Inferior parietal cortex (tissue), 1 donor: ENCODE data around the gene TRIM5.
"Not testable (repeated sequence)": the region's sequence is repeated elsewhere in the genome, so short reads cannot be mapped to it uniquely, and the experiment has no call there.

ENCODE experiments used
- DNase-seq: peaks from one replicate; pipeline ENCODE4 v3.0.0-alpha.2; 2016; ENCODE audit errors: extremely low spot score

TRIM5 gene, protein sequence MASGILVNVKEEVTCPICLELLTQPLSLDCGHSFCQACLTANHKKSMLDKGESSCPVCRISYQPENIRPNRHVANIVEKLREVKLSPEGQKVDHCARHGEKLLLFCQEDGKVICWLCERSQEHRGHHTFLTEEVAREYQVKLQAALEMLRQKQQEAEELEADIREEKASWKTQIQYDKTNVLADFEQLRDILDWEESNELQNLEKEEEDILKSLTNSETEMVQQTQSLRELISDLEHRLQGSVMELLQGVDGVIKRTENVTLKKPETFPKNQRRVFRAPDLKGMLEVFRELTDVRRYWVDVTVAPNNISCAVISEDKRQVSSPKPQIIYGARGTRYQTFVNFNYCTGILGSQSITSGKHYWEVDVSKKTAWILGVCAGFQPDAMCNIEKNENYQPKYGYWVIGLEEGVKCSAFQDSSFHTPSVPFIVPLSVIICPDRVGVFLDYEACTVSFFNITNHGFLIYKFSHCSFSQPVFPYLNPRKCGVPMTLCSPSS

DNA sequence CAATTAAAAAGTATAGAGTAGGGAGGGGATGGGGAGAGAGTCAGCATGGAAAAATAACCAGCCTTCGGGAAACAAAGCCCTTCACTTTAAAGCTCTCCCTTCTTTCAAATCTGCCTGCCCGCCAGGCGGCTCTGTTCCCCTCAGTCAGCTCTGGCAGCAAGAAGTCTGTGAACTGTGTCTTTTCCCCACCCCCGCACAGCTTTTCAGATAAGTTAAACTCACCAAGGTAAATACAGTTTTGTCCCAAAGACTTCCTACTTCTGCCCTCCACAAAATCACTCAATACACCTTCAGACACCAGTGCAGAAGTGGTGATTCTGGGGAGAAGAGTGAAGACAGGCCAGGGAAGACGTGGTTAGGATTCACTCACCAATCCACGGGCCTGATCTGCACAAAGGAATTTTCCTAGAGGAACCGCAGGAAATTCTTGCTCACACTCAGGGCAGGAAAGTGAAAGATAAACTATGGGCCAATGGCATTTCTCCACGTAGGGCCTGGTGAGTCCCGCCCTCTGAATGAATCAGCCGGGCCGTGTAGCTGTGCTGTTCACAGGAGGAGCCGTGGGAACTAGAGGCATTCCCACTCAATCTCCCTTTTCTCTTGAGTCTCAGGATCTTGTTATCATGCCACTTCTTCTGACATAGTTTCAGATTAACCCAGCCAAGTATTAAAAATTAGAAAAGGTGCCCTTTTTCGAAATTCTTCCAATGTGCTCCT is at the start of gene TRIM5:
TSS of gene TRIM5 (minus strand) at position 429 of the 717 bp plus-strand sequence. CDS start 4,897 bp downstream, outside the sequence.
- DNase-seq: peak; percentile 66

DNA sequence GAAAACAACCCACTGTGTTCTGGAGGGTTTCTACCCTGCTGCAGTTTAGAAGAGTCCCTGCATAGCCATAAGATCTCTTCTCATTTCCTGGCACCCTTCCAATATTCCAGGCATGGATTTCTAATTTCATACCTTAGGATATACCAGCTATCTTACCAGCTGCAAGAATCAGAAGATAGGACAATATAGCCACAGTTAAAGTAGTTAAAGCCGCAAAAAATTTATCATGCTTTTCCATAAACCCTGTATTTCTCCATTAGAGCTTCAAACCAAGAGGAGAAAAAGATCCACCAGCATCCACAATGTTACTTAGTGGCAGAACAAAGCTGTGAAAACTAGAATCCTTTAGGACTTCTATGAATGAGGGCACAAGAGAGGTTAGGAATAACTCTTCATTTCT is 42.8 kb upstream of the TRIM5 start:
- DNase-seq: no peak

DNA sequence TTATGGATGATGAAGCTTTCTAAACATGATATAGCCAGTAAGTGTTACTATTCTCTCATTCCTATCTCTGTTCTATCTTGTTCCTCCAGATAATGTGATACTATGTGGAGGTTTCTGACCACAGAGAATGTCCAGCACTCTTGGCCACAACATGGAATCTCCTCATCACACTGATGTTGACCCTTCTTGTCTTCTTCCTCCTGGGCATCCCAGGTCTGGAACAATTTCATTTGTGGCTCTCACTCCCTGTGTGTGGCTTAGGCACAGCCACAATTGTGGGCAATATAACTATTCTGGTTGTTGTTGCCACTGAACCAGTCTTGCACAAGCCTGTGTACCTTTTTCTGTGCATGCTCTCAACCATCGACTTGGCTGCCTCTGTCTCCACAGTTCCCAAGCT is 41.5 kb upstream of the TRIM5 start:
- no peak for DNase-seq

DNA sequence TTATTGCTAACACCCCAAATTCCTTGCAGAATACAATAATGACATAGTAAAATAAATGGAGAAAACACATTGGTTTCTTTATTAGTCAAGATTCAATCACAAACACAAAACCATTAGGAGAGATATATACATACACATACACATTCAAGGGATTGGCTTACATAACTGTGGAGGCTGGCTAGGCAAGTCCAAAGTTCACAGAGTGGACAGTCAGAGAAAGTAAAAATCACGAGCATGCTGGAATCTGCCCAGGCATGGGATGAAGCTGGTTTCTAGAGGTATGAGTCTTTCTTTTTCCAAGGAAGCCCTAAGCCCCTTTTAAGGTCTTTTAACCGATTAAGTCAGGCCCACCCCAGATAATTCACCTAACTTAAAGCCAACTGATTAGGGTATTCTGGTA is 37.7 kb upstream of the TRIM5 start:
- DNase-seq: no peak

DNA sequence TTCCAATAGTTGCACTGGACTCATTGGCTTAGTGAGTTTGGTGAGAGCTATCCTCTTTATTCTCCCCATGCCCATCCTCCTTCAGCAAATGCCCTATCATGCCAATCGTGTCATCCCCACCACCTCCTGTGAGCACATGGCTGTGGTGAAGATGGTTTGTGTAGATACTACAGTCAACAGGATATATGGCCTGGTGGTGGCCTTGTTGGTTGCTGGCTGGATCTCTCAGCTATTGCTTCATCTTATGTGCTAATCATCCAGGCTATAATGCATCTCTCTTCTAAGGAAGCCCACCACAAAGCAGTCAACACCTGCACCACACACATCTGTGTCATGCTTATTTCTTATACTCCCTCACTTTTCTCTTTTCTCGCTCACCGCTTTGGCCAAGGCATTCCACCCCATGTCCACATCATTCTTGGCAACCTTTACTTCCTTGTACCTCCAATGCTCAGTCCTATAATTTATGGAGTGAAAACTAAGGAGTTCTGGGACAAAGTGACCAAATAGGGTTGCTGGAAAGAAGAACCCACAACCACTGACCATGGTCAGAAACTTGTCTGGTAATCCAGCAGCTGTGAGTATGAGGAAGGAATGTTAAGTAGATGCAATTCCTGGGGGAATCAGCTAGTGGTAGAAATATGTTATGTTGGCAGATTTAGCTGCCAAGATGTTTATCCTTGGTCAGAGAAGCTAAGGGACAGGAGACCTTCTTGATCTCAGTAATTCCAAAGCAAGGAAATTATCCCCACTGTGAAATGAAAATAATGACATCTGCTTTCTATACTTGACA is 35.0 kb upstream of the TRIM5 start:
- DNase-seq: no peak

DNA sequence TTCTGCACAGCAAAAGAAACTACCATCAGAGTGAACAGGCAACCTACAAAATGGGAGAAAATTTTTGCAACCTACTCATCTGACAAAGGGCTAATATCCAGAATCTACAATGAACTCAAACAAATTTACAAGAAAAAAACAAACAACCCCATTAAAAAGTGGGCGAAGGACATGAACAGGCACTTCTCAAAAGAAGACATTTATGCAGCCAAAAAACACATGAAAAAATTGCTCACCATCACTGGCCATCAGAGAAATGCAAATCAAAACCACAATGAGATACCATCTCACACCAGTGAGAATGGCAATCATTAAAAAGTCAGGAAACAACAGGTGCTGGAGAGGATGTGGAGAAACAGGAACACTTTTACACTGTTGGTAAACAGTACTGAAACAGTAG is 31.6 kb upstream of the TRIM5 start:
- DNase-seq: not testable (repeated sequence)

DNA sequence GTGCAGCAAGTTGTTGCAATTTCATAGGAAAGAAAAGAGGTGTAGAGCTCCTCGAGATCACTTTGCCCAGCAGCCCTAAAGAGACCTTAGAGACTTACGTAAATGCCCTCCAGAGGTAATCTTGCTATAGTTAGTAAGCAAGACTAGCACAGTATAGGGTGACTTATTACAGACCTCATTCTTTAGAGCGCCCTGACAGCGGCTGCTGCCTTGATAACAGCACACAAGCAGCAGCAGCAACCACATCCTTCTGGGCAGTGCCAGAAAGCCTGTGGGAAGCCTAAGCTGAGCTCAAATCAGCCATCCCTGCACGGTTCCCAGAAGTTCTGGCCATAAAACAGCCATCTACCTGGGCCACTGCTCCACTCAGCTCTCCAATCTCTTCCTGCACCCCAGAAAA is 28.8 kb upstream of the TRIM5 start:
- DNase-seq: no peak

DNA sequence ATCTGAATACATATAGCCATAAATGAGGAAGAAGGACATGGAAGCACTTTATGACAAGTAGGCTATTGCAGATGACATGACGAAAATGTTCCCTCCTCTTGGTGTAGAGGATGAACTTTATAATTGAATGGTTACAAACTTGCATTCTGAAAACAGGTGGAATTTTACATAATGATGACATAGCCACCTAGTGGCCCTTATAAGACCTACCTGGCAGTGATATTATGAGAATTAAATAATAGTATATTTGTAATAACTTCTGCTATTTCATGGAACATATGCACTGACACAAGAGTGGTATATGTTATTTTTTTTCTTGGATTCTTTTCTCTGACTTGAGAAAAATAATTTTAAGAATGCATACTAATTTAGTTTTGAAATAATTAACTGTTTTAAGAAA is 27.6 kb upstream of the TRIM5 start:
- no peak for DNase-seq

DNA sequence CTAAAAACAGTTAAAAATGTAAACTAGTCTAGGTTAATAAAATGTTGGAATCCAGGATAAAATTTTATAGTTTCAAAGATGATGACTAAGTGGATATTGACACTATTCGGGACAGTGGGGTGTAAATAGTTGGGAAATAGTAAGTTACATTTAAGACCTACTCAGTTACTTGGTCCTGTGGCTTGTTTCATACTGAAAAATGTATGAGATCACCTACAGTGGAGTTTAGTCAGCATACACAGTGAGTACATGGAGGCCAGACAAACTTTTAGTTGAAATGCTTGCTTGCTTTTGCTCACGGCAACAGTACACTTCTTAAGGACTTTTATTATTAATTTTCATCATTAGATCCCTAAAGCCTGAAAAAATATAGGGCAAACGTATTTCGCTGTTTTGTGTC is 20.8 kb upstream of the TRIM5 start:
- no peak for DNase-seq

DNA sequence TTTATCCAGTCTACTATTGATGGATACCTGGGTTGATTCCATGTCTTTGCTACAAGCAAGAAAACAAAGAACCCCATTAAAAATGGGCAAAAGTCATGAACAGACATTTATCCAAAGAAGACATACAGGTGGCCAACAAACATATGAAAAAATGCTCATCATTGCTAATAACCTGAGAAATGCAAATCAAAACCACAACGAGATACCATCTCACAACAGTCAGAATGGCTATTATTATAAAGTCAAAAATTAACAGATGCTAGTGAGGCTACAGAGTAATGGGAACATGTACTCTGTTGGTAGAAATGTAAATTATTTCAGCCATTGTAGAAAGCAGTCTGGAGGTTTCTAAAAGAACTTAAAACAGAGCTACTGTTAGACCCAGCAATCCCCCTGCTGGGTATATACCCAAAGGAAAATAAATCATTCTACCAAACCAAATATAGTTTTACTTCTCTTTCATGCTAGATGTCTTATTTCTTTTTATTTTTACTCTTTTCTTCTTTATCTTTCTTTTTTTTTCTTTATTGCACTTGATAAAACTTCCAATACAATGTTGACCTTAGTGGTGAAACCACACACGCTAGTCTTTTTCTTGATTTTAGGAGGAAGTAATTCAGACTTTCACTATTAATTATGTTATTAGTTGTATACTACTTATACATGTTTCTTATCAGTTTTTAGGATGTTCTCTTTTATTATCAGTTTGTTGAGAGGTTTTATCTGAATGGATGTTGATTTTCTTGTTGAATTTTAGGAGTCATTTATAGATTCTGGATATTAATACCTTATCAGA is 19.1 kb upstream of the TRIM5 start:
- no peak for DNase-seq

DNA sequence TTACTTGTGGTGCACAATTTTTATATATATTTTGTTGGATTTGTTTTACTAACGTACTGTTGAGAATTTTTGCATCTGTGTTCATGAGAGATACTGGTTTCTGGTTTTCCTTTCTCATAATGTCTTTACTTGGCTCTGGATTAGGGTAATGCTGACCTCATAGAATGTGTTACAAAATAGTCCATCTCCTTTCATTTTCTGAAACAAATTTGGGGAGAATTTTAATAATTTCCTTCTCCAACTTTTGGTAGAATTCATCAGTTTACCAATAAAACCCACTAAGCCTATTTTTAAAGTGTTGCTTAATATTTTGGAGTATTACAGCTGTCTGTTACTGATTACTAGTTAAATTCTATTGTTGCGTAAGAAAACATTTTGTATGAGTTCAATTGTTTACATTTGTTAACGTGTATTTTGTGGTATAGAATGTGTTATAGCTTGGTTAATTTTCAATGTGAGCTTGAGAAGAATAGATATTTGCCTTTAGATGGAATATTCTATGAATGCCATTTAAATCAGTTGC is 16.2 kb upstream of the TRIM5 start:
- DNase-seq: no peak

DNA sequence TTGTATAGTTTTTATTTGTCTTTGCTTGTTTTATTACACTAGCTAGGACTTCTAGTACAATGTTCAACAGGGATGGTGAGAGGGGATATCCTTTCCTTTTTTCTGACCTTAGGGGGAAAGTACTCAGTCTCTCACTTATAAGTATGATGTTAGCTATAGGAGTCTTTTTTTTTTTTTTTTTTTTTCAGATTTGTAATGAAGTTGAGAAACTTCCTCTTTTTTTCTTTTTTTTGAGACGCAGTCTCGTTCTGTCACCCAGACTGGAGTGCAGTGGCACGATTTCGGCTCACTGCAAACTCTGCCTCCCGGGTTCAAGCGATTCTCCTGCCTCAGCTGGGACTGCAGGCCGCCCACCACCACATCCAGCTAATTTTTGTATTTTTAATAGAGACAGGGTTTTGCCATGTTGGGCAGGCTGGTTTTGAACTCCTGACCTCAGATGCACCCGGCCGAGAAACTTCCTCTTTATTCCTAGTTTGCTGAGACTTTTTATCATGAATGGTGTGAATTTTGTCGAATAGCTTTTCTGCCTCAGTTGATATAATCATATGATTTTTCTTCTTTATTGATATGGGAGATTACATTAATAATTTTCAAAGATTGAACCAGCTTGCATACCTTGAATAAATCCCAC is 15.7 kb upstream of the TRIM5 start:
- no peak for DNase-seq

DNA sequence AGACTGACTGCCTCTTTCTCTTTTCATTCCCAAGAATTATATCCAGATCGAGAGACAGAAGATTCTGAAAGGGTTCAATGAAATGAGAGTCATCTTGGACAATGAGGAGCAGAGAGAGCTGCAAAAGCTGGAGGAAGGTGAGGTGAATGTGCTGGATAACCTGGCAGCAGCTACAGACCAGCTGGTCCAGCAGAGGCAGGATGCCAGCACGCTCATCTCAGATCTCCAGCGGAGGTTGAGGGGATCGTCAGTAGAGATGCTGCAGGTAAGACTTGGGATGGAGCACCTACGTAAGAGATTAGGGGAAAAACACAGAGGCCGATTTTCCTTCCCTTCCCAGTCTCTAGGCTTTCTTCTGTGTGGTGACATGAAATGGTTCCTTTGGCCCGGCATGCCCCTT is 13.4 kb upstream of the TRIM5 start:
- DNase-seq: no peak

DNA sequence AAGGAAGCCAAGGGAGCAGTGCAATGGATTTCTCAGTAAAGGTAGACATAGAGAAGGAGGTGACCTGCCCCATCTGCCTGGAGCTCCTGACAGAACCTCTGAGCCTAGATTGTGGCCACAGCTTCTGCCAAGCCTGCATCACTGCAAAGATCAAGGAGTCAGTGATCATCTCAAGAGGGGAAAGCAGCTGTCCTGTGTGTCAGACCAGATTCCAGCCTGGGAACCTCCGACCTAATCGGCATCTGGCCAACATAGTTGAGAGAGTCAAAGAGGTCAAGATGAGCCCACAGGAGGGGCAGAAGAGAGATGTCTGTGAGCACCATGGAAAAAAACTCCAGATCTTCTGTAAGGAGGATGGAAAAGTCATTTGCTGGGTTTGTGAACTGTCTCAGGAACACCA is 11.3 kb upstream of the TRIM5 start:
- no peak for DNase-seq

DNA sequence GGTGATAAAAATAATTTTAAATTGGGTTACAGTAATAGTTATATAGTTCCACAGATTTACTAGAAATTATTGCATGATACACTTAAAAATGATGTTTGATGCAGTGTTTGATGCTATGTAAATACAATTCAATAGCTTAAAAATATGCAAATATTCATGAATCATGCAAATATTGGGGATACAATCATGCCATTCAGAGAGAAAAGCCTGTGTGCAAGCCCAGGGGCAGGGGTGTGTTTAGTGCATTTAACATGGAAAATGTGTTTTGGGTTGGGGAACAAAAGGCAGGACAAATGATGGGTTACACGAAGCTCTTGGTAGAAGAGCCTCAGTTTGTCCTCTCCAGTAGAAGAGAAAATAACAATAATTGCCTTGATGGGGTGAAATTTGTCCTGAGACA is 10.7 kb upstream of the TRIM5 start:
- no peak for DNase-seq

DNA sequence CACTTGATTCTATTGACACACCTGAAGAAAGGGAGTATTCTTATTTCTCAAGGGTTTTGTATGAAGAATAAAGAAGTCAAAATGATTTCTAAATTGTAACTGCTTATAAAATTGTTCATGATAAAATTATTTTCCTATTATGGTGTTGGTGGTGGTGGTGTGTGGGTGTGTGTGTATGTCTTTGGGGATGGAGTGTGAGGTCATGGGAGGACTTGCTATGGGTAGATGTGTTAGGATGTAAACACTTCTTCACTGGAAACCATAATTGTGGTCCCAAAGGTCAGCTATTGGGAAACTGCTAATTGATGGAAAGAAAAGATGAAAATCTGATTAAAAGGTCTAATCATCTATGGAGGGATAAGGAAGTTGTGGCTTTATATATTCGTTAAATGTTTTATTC is 9.8 kb upstream of the TRIM5 start:
- no peak for DNase-seq

DNA sequence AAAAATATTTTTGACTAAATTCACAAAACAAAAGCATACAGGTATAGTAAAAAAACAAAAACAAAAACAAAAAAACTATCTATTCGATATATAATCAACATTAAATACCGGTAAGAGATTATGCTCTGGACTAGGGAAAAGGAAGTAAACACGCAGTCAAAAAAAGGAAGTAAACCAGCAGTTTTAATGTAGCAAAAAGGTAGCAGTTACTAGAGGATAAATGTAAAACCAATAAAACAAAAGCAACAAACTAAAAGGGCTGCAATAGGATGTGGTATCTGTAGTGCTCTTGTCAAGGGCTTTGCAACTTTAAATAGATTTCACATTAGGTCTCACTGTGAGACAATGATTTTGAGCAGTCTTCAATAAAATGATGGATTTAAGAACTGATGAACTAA is 7.1 kb upstream of the TRIM5 start:
- DNase-seq: no peak

DNA sequence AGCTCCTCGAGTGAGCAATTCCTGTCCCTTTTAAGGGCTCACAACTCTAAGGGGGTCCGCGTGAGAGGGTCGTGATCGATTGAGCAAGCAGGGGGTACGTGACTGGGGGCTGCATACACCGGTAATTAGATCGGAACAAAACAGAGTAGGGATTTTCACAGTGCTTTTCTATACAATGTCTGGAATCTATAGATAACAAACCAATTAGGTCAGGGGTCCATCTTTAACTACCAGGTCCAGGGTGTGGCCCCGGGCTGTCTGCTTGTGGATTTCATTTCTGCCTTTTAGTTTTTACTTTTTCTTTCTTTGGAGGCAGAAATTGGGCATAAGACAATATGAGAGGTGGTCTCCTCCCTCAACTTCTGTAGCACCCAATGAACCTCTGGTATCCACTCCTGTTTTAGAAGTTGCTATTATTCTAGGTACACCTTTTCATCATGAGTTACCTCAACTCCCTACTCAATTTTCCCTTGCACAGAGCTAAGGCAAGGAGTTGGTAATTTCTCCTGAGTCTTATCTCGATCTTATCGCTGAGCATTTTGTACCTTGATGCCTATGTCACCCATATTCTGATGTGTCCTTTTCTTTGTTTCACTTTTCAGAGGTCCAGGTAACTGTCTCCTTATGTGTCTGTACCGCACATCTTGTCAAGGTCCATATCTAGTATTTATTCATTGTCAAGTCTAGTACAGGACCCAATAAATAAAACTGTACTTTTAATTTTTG is 6.5 kb upstream of the TRIM5 start:
- DNase-seq: not testable (repeated sequence)

DNA sequence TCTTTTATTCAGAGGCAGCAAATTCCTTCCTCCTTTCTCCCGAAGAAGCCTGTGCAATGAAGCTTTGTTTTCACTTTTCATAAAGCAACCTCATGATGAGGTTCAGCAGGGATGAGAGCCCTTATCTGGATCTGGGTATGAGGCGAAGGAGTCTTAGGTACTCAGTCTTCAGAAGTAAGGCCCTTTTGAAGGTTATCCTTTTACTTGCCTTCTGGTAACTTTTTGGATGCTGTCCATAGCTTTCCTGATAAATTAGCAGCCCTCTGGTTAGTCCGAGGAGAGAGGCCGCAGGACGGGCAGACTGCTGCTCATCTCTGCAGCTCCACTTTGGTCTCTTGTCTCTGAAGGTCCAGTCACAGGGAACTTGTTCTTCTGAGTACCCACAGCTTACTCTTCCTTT is 5.9 kb upstream of the TRIM5 start:
- peak; percentile 17 for DNase-seq

DNA sequence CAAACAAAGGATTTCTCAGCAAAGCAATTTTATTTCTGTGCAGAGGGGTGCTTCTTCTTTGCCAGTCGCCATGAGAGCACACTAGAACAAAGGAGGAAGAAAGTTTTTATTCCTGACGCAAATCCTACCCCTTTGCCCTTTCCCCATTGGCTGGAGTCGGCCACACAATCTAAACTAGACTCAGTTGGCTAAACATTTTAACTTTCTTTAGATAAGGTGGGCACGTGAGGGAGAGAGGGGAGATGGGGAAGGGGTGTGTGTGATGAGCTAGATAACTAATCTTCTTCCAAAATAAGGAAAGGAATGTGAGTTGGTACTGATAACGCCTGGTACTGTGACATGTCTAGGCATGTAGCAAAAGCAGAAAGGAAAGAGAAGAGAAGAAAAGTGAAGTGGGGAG is 5.3 kb upstream of the TRIM5 start:
- no peak for DNase-seq
